ENCODE data around the gene LRRC74B.
"Not testable (repeated sequence)": the region's sequence is repeated elsewhere in the genome, so short reads cannot be mapped to it uniquely, and the experiment has no call there.

The LRRC74B gene

GRCh38 chr22:21031545-21032036 lies 14.2 kb upstream of the LRRC74B start:
- no peak for DNase-seq (ENCODE audit: extremely low read depth in 1 of 2, low read depth in 1 of 2)

- DNase-seq (ENCODE audit: extremely low read depth in 1 of 2, low read depth in 1 of 2), result no peak
These were observed 13.5 kb upstream of the LRRC74B start, which contains the start of gene SLC7A4 for GRCh38 chr22:21032037-21032867. Gene SLC7A4 (minus strand): TSS chr22:21032561. CDS start chr22:21031812, 749 bp downstream.

- DNase-seq (ENCODE audit: extremely low read depth in 1 of 2, low read depth in 1 of 2), result no peak
These were observed 12.7 kb upstream of the LRRC74B start for GRCh38 chr22:21032868-21033688.

- DNase-seq (ENCODE audit: extremely low read depth in 1 of 2, low read depth in 1 of 2), result no peak
These were observed 11.9 kb upstream of the LRRC74B start for GRCh38 chr22:21033895-21034294.

GRCh38 chr22:21034989-21035388 lies 10.8 kb upstream of the LRRC74B start:
- DNase-seq (ENCODE audit: extremely low read depth in 1 of 2, low read depth in 1 of 2), result no peak

- no peak for DNase-seq (ENCODE audit: extremely low read depth in 1 of 2, low read depth in 1 of 2)
These were observed 7.3 kb upstream of the LRRC74B start for GRCh38 chr22:21038405-21038804.

- DNase-seq (ENCODE audit: extremely low read depth in 1 of 2, low read depth in 1 of 2), result not testable (repeated sequence)
These were observed 6.6 kb upstream of the LRRC74B start for GRCh38 chr22:21039158-21039557.

- no peak for DNase-seq (ENCODE audit: extremely low read depth in 1 of 2, low read depth in 1 of 2)
These were observed 3.8 kb upstream of the LRRC74B start for GRCh38 chr22:21041937-21042336.

GRCh38 chr22:21042978-21043859 lies 2.5 kb upstream of the LRRC74B start:
- DNase-seq (ENCODE audit: extremely low read depth in 1 of 2, low read depth in 1 of 2), result no peak

- DNase-seq (ENCODE audit: extremely low read depth in 1 of 2, low read depth in 1 of 2), result no peak
These were observed 1.7 kb upstream of the LRRC74B start for GRCh38 chr22:21043860-21044535.

GRCh38 chr22:21044931-21045584 lies 688 bp upstream of the LRRC74B start:
- DNase-seq (ENCODE audit: extremely low read depth in 1 of 2, low read depth in 1 of 2), result no peak

- DNase-seq (ENCODE audit: extremely low read depth in 1 of 2, low read depth in 1 of 2), result no peak
These were observed 1.4 kb downstream of the LRRC74B start for GRCh38 chr22:21047035-21047661.

GRCh38 chr22:21047730-21048129 lies 2.0 kb downstream of the LRRC74B start:
- DNase-seq (ENCODE audit: extremely low read depth in 1 of 2, low read depth in 1 of 2), result no peak

- not testable (repeated sequence) for DNase-seq (ENCODE audit: extremely low read depth in 1 of 2, low read depth in 1 of 2)
These were observed 2.7 kb downstream of the LRRC74B start for GRCh38 chr22:21048448-21048847.

- not testable (repeated sequence) for DNase-seq (ENCODE audit: extremely low read depth in 1 of 2, low read depth in 1 of 2)
These were observed 3.2 kb downstream of the LRRC74B start for GRCh38 chr22:21048965-21049364.

- DNase-seq (ENCODE audit: extremely low read depth in 1 of 2, low read depth in 1 of 2), result no peak
These were observed 5.5 kb downstream of the LRRC74B start for GRCh38 chr22:21051145-21051830.

- no peak for DNase-seq (ENCODE audit: extremely low read depth in 1 of 2, low read depth in 1 of 2)
These were observed 6.2 kb downstream of the LRRC74B start for GRCh38 chr22:21051831-21052400.

Measured in activated CD8-positive, alpha-beta memory T cell treated with anti-CD3 and anti-CD28 coated beads for 1 hour (primary cell).